ENCODE measurements around the gene GRAP. TPM values are rescaled to one million over a fixed set of nuclear protein-coding genes. Genes with fewer than 3 reads are reported as not detected.
A peak's percentile ranks its signal among the peaks of the same experiment; 100 is the strongest.

Gene GRAP
- total RNA-seq, 1 donor from 2014 or later, result not detected

DNA sequence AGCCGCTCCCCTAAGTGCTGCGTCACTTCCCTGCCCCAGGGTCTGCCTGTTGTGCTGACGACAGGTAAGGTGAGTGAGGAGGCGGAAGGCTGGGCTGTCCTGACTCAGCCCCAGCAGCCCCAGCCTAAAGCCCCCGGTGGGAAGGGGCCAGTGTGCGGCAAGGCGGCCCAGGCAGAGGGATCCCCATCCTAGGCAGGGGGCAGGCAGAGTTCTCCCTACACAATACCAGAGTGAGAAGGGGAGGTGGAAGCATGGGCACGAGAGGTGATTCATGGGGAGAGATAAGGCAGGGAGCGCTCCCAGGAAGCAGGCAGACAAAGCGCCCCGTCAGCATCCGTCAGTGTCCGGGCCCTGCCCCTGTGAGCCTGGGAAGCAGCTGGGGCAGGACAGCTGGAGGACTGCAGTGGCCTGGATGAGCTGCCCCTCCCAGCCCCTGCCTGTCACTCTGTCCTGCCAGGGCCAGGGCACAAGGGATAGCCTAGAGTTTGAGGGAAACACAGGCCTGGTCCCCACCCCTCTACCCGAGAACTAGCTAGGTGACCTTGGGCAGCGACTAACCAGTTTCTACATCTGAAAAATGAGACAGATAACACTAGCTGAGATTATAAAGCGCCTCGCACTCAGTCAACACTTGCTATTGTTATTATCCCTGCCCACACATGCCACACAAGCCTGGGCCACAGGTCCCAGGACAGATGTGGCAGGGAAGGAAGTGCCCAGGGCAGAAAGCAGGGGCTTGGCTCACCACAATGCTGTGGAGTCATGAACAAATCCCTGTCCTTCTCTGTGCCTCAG, 46.0 kb downstream of the GRAP start:
- DNase-seq (ENCODE audit: low read depth) (peak; percentile 90), FAIRE-seq (peak; percentile 82)
- Histone ChIP-seq H3K4me3 (ENCODE audit: low read depth, low read length) (peak overlapping the region; percentile 3), H3K36me3 (ENCODE audit: control insufficient read depth, insufficient read depth, low read length) (peaks cover 41% of the 10 kb centered on the region), H3K27me3 (ENCODE audit: control insufficient read depth, insufficient read depth, low read length) (no peaks in the 10 kb centered on the region)
- no peak for TF ChIP-seq CTCF (IDR thresholded peaks at IDR 0.05; ENCODE audit: insufficient read depth, low read length, severe bottlenecking)

GRCh38 chr17:18999911-19000310, 46.8 kb downstream of the GRAP start:
- FAIRE-seq (no peak), DNase-seq (ENCODE audit: low read depth) (peak; percentile 78)
- peaks cover 41% of the 10 kb centered on the region for H3K36me3 ChIP-seq (ENCODE audit: control insufficient read depth, insufficient read depth, low read length)
- H3K27me3 ChIP-seq (ENCODE audit: control insufficient read depth, insufficient read depth, low read length), result no peaks in the 10 kb centered on the region
- TF ChIP-seq CTCF (IDR thresholded peaks at IDR 0.05; ENCODE audit: insufficient read depth, low read length, severe bottlenecking), result no peak
- H3K4me3 ChIP-seq (ENCODE audit: low read depth, low read length), result no peak overlapping the region

- H3K4me3 ChIP-seq (ENCODE audit: low read depth, low read length), result no peak overlapping the region
- no peak for FAIRE-seq
- no peak for DNase-seq (ENCODE audit: low read depth)
- H3K36me3 ChIP-seq (ENCODE audit: control insufficient read depth, insufficient read depth, low read length), result peaks cover 42% of the 10 kb centered on the region
- H3K27me3 ChIP-seq (ENCODE audit: control insufficient read depth, insufficient read depth, low read length), result no peaks in the 10 kb centered on the region
- no peak for TF ChIP-seq CTCF (IDR thresholded peaks at IDR 0.05; ENCODE audit: insufficient read depth, low read length, severe bottlenecking)
Measured at GRCh38 chr17:18999394-18999793, 47.4 kb downstream of the GRAP start.

DNA sequence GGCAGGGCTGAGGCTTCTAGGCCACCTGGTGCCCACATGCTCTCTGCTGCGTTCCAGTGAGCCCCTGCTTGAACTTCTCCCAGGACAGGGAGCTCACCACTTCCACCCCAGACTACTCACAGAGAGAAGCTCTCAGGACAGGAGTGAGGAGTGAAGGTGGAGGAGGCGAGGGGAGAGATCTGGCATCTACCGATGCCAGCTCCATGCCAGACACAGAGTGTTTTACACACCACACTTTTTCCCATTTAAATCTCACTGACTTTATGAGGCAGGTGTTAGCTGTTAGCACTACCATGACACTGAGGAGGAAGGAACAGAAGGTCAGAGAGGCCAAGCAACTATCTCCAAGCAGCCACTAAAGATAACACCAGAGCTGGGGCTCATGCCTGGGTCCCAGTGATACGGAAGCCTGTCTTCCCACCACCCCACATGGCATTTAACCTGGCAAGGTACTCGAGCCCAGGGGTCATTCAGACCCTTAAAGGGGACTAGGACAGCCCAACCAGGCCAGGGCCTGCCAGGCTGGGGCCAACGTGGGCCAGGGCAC, 49.0 kb downstream of the GRAP start:
- TF ChIP-seq CTCF (IDR thresholded peaks at IDR 0.05; ENCODE audit: insufficient read depth, low read length, severe bottlenecking), result no peak

GRCh38 chr17:18996458-18996857, 50.3 kb downstream of the GRAP start:
- FAIRE-seq (no peak), DNase-seq (ENCODE audit: low read depth) (no peak)
- no peaks in the 10 kb centered on the region for H3K27me3 ChIP-seq (ENCODE audit: control insufficient read depth, insufficient read depth, low read length)
- H3K4me3 ChIP-seq (ENCODE audit: low read depth, low read length), result no peak overlapping the region
- H3K36me3 ChIP-seq (ENCODE audit: control insufficient read depth, insufficient read depth, low read length), result peaks cover 42% of the 10 kb centered on the region
- TF ChIP-seq CTCF (IDR thresholded peaks at IDR 0.05; ENCODE audit: insufficient read depth, low read length, severe bottlenecking), result no peak

More for the DNA sequence above, 49.0 kb downstream of the GRAP start:
- Histone ChIP-seq H3K36me3 (ENCODE audit: control insufficient read depth, insufficient read depth, low read length) (peaks cover 43% of the 10 kb centered on the region), H3K4me3 (ENCODE audit: low read depth, low read length) (no peak overlapping the region), H3K27me3 (ENCODE audit: control insufficient read depth, insufficient read depth, low read length) (no peaks in the 10 kb centered on the region)
- DNase-seq (ENCODE audit: low read depth), result no peak
- no peak for FAIRE-seq

All from bronchial epithelial cell (primary cell).